Vagina (tissue), 2 donors: ENCODE measurements around the gene ZBTB20. TPM values are rescaled to one million over a fixed set of nuclear protein-coding genes. Genes with fewer than 3 reads are reported as not detected.

Source experiments
- DNase-seq, 2 donors: peaks; one replicate each; pipeline ENCODE4 v3.0.0-alpha.2; 2017; ENCODE audit errors: extremely low spot score in 2 of 2
- H3K27ac ChIP-seq: fragments of 200-600 bp; sonication (generic); one replicate; pipeline ENCODE4 v1.5.1; 2019
- H3K27me3 ChIP-seq: fragments of 200-600 bp; sonication (generic); one replicate; pipeline ENCODE4 v1.5.1; 2019
- H3K36me3 ChIP-seq, 2 donors: fragments of 200-600 bp; sonication (generic); one replicate each; pipeline ENCODE4 v1.5.1; 2017 to 2019
- H3K4me1 ChIP-seq: fragments of 200-600 bp; sonication (generic); one replicate; pipeline ENCODE4 v1.5.1; 2019
- H3K4me3 ChIP-seq, 2 donors: fragments of 200-600 bp; sonication (generic); 1 replicate in 1 of 2; 2 replicates in 1 of 2; pipeline ENCODE4 v1.5.1; 2016 to 2019
- H3K9me3 ChIP-seq: fragments of 200-600 bp; sonication (generic); one replicate; pipeline ENCODE4 v1.5.1; 2019
- POLR2A ChIP-seq, 2 donors: fragments of 450-650 bp; IDR thresholded peaks; one replicate each; pipeline ENCODE4 v1.6.1; 2017; ENCODE audit warnings: antibody characterized with exemption in 2 of 2, mild to moderate bottlenecking in 2 of 2, moderate library complexity in 2 of 2
- POLR2AphosphoS5 ChIP-seq, 2 donors: sonication (generic); formaldehyde crosslinking; IDR thresholded peaks; one replicate each; pipeline ENCODE4 v1.9.0; 2017; ENCODE audit warnings: antibody characterized with exemption in 2 of 2, mild to moderate bottlenecking in 2 of 2, low read depth in 1 of 2; ENCODE audit not compliant: insufficient read depth in 1 of 2
- intact Hi-C: fragments of 100-400 bp; cut with DNase I; formaldehyde crosslinking; loops from one replicate; pipeline ENCODE4 v1.15.1; 2023
- total RNA-seq: library from RNA; depleted of rRNA; stranded (reverse); fragments of >200 nt; gene quantifications from one replicate; pipeline ENCODE4 v1.2.3, GENCODE V29; 2016
- TF ChIP-seq, protein P1 (sequence below), 3 experiments: fragments of 450-650 bp in 2 of 3; fragments of 200-600 bp in 1 of 3; sonication (generic) in 1 of 3; IDR thresholded peaks; one replicate each; pipeline ENCODE4 v1.5.1; 2017 to 2019; ENCODE audit warnings: antibody characterized with exemption in 3 of 3, mild to moderate bottlenecking in 2 of 3, moderate library complexity in 2 of 3

Gene ZBTB20
- total RNA-seq, 1 donor from 2014 or later, result 64.8 TPM

- Histone ChIP-seq H3K36me3 (no peaks in the 10 kb centered on the region), H3K4me1 (peaks cover 20% of the 10 kb centered on the region), H3K9me3 (no peaks in the 10 kb centered on the region), H3K27me3 (no peaks in the 10 kb centered on the region), H3K27ac (no peak overlapping the region), H3K4me3 (no peak overlapping the region)
- intact Hi-C loops, result no loop called here
- DNase-seq, result no peak
- TF ChIP-seq POLR2AphosphoS5 (IDR thresholded peaks at IDR 0.05; ENCODE audit: insufficient read depth in 1 of 2, low read depth in 1 of 2), result no peak
- TF ChIP-seq POLR2A (IDR thresholded peaks at IDR 0.05), result no peak
- TF ChIP-seq, protein P1, sequence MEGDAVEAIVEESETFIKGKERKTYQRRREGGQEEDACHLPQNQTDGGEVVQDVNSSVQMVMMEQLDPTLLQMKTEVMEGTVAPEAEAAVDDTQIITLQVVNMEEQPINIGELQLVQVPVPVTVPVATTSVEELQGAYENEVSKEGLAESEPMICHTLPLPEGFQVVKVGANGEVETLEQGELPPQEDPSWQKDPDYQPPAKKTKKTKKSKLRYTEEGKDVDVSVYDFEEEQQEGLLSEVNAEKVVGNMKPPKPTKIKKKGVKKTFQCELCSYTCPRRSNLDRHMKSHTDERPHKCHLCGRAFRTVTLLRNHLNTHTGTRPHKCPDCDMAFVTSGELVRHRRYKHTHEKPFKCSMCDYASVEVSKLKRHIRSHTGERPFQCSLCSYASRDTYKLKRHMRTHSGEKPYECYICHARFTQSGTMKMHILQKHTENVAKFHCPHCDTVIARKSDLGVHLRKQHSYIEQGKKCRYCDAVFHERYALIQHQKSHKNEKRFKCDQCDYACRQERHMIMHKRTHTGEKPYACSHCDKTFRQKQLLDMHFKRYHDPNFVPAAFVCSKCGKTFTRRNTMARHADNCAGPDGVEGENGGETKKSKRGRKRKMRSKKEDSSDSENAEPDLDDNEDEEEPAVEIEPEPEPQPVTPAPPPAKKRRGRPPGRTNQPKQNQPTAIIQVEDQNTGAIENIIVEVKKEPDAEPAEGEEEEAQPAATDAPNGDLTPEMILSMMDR (IDR thresholded peaks at IDR 0.05), result no peak
Measured at GRCh38 chr3:114502204-114502603, 644.9 kb downstream of the ZBTB20 start.

GRCh38 chr3:114499976-114500375 lies 647.1 kb downstream of the ZBTB20 start:
- no peaks in the 10 kb centered on the region for H3K9me3 ChIP-seq
- H3K27me3 ChIP-seq, result no peaks in the 10 kb centered on the region
- intact Hi-C loops, result no loop called here
- TF ChIP-seq, protein P1 (IDR thresholded peaks at IDR 0.05), result no peak
- TF ChIP-seq POLR2AphosphoS5 (IDR thresholded peaks at IDR 0.05; ENCODE audit: insufficient read depth in 1 of 2, low read depth in 1 of 2) (no peak), POLR2A (IDR thresholded peaks at IDR 0.05) (no peak)
- no peak overlapping the region for H3K27ac ChIP-seq
- H3K4me1 ChIP-seq, result peaks cover 30% of the 10 kb centered on the region
- no peak overlapping the region for H3K4me3 ChIP-seq
- no peaks in the 10 kb centered on the region for H3K36me3 ChIP-seq
- DNase-seq, result no peak

- Histone ChIP-seq H3K36me3 (no peaks in the 10 kb centered on the region), H3K9me3 (no peaks in the 10 kb centered on the region), H3K27ac (no peak overlapping the region), H3K4me1 (peaks cover 30% of the 10 kb centered on the region), H3K4me3 (no peak overlapping the region), H3K27me3 (no peaks in the 10 kb centered on the region)
- no peak for DNase-seq
- intact Hi-C loops, result no loop called here
- TF ChIP-seq, protein P1 (IDR thresholded peaks at IDR 0.05), result no peak
- TF ChIP-seq POLR2AphosphoS5 (IDR thresholded peaks at IDR 0.05; ENCODE audit: insufficient read depth in 1 of 2, low read depth in 1 of 2) (no peak), POLR2A (IDR thresholded peaks at IDR 0.05) (no peak)
Measured at GRCh38 chr3:114498539-114499370, 648.3 kb downstream of the ZBTB20 start.

DNA sequence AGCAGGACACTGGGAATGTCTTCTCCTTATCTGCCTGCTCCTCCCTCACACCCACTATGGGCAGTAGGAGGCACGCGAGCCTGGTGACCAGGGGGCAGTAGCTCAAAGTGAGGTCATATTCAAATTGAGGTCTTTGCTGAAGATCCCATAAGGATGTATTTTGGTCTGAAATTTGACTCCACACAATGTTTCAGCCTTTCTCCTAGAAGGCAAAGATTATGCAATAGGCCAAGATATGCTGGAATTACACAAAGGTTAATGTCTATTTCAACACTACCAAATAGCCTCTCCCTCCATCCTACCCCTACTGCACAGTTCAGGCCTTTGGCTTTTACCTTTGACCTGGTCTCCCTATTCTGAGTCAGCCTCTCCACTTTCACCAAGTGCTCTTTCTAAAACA lies 650.2 kb downstream of the ZBTB20 start:
- intact Hi-C loops, result no loop called here
- no peak overlapping the region for H3K27ac ChIP-seq
- H3K4me3 ChIP-seq, result no peak overlapping the region
- TF ChIP-seq POLR2AphosphoS5 (IDR thresholded peaks at IDR 0.05; ENCODE audit: insufficient read depth in 1 of 2, low read depth in 1 of 2) (no peak), POLR2A (IDR thresholded peaks at IDR 0.05) (no peak)
- TF ChIP-seq, protein P1 (IDR thresholded peaks at IDR 0.05), result no peak
- no peaks in the 10 kb centered on the region for H3K27me3 ChIP-seq
- H3K9me3 ChIP-seq, result no peaks in the 10 kb centered on the region
- peaks cover 30% of the 10 kb centered on the region for H3K4me1 ChIP-seq
- no peak for DNase-seq
- H3K36me3 ChIP-seq, result no peaks in the 10 kb centered on the region

GRCh38 chr3:114496466-114496865 lies 650.6 kb downstream of the ZBTB20 start:
- Histone ChIP-seq H3K4me3 (no peak overlapping the region), H3K36me3 (no peaks in the 10 kb centered on the region), H3K9me3 (no peaks in the 10 kb centered on the region), H3K27me3 (no peaks in the 10 kb centered on the region), H3K27ac (no peak overlapping the region), H3K4me1 (peaks cover 30% of the 10 kb centered on the region)
- DNase-seq, result no peak
- intact Hi-C loops, result no loop called here
- TF ChIP-seq, protein P1 (IDR thresholded peaks at IDR 0.05), result no peak
- TF ChIP-seq POLR2AphosphoS5 (IDR thresholded peaks at IDR 0.05; ENCODE audit: insufficient read depth in 1 of 2, low read depth in 1 of 2) (no peak), POLR2A (IDR thresholded peaks at IDR 0.05) (no peak)
